Stimulated activated CD8-positive, alpha-beta memory T cell treated with anti-CD3 and anti-CD28 coated beads, Interleukin-4, amount 100 ng/mL, for 24 hours (primary cell): ENCODE results near the gene SMAP2.

Experiments used
- DNase-seq: peaks from one replicate; pipeline ENCODE4 v3.0.0-alpha.2; 2020; ENCODE audit warnings: low read depth

The SMAP2 gene

DNA sequence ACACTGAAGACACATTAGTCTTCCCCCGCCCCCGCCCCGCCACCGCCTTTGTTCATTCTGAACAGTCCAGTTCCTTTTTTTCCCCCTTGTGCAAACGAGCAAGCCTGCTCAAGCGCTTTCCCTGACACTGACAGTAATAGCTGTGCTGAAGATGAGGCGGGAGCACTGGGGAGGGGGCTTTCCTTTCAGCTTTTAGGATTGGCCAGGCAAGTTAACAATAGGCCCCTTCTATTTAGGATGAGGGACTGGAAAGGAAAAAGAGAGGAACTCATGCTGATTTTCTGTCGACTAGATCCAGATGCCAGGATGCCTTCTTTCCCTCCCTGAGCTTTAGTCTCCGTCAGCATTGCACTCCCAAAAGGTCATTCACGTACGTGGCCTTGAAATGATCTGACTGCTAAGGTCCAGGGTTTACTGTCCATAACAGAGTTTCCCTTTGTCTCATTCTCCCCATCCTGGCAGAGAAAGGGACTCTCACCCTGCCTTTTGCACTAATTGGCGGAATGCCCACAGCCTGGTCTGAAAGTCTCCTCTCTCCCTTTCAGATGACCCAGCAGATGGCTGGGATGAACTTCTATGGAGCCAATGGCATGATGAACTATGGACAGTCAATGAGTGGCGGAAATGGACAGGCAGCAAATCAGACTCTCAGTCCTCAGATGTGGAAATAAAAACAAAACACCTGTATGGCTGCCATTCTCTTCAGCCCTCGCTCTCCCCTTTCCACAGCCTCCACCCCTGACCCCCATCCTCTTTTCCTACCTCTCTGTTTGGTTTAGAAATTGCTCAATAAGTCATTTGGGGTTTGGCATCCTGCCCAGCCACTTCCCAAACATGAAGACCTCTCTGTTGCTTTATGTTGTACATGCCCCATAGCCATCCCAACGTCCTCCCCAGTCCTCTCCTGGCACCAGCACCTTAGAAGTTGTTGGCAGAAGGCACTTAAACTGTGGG is 48.2 kb downstream of the SMAP2 start:
- no peak for DNase-seq

DNA sequence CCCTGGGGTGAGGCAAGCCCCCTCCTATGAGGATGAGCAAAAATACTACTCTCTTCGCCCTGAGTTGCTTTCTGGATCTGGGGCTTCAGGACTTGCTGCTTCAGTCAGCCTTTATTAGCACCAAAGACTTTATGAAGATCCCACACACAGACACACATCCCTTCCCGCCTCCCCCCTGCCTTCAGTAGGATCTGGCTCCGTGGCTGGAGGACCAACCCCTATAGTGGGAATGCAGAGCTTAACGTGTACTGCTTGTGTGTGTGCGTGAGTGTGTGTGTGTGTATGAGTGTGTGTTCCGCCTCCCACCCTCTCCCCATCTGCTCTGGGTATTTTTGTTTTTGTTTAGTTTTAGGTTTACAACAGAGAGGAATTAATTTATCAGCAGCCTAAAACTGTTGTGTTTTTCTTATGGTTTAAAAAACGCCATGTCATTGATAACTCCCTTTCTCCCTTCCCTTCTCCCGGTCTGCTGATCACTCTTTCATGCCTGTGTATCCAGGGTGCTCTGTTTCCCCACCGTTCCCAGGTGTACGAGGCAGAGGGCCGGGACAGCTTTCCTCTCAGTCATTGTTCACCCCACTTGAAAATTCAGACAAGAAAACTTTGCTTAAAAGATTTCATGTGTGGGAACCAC is 49.2 kb downstream of the SMAP2 start:
- DNase-seq = no peak

DNA sequence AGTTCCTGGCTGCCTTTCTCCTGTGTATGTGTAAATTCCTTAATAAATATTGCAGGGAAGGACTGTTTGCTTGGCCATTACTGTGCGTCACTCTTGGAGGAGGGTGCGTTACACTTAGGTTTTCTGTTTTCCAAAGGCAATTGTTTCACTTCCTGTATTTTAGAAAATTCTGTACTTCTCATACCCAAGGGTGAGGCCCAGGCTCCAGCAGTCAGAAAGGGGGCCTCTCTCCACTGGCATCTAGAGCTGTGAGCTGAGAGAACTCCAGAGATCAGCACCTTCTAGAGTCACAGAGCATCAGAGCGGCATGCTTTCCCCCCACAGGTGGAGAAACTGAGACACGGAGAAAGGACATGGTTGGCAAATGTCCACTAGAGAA is 49.7 kb downstream of the SMAP2 start:
- DNase-seq = no peak

DNA sequence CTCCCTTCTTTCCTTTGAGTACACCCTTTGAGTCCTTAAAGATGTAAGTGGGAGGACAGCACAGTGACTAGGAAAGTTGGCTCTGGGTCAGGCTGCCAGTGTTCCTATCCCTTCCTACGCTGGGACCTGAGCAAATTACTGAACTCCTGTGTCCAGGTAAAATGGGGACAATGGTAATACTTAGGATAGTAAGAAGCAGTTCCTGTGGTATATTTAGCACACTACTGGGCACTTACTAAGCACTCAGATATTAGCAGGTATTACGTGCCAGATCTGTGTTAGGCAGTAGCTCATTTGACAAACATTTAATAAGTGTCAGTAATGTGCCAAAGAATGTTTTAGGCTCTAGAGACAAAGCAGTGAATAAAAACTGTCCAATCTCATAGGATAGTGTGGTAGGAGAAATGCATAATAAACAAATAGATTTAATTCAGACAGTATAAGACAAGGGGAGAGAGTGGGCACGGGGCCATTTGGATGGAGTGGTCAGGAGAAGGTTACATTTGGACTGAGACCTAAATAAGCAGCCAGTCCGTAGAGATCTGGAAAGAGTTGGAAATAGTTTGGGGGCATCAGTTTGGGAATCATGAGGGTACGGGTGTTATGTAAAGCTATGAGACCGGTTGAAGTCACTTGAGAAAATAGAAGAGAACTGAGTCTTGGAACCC is 50.6 kb downstream of the SMAP2 start:
- DNase-seq = no peak

DNA sequence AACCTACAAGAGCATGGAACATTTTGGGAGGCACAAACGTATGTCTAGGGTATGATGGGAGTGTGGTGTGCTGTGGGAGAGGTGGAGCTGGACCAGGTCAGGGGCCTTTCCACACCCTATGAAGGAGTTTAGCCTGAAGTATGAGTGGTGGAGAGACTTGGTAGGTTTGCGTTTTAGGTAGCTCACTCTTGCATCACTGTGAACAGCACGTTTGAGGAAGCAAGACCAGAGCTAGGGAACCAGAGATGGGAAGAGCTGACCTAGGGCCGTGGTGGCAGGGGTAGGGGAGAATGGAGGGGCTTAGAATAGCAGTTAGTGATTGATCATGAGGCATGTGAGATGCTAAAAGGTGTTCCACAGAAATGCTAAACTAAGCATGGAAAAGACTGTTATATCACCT is 51.7 kb downstream of the SMAP2 start:
- DNase-seq = no peak

DNA sequence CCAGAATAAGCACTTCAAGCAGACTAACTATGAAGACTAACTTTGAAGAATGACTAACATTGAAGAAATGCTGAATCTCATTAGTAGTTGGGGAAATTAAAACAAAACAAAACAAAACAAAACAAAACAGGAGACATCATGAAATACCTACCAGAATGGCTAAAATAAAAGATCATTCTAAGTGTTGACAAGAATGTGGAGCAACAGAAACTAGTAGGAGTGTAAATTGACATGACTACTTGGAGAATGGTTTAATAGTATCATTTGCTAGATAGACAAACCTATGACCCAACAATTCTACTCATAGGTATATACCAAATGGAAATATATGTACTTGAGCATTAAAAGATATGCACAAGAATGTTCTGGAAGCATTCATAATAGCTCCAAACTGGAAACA is 57.9 kb downstream of the SMAP2 start:
- DNase-seq = no peak

- DNase-seq = no peak
Observed at GRCh38 chr1:40432644-40433390, 59.3 kb downstream of the SMAP2 start.

GRCh38 chr1:40435471-40435870 is 61.9 kb downstream of the SMAP2 start:
- DNase-seq = no peak

DNA sequence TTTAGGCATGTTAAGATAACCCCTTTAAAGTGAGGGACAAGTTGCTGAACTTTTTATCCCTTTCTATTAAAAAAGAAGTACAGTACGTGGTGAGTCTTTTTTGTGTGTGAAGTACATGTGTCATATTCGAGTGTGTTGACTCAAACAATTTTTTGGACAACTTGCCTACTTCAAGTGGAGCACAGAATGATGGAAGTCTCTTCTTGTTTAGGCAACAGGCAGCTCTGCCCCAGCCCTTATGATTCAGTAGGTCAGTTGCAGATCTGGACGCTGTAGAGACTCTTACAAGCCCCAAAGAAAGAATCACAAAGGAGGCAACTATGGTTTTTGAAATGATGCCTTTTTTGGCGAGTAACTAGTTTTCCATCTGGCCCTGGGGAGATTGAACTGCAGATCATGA is 62.3 kb downstream of the SMAP2 start:
- no peak for DNase-seq

DNA sequence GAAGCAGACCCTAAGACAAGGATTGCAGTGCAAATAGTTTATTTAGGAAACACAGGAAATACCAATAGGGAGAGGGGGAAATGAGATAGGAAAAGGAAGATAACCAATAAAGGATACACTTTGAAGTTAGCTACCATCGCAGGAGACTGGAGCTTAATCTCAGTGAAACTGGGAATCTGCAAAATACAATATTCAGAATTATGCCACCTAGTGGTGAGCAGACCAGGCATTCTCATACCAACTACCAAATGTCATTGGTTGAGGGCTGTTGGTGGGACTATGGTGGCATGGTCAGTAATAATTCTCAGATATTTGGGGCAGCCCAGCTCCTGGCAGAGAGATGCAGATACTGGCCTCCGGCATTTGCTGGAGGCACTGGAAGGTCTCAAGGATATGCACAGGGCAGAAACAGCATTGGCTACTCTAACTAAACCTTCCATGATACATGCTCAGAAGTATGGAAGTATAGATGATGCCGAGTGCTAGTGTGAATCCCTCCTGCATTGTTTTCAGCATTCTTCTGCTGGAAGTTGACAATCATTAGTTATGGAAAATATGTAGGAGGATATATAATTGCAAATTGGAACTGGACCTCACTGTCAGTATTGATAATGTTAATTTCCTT is 65.0 kb downstream of the SMAP2 start:
- DNase-seq = no peak

GRCh38 chr1:40439247-40439646 is 65.7 kb downstream of the SMAP2 start:
- no peak for DNase-seq

DNA sequence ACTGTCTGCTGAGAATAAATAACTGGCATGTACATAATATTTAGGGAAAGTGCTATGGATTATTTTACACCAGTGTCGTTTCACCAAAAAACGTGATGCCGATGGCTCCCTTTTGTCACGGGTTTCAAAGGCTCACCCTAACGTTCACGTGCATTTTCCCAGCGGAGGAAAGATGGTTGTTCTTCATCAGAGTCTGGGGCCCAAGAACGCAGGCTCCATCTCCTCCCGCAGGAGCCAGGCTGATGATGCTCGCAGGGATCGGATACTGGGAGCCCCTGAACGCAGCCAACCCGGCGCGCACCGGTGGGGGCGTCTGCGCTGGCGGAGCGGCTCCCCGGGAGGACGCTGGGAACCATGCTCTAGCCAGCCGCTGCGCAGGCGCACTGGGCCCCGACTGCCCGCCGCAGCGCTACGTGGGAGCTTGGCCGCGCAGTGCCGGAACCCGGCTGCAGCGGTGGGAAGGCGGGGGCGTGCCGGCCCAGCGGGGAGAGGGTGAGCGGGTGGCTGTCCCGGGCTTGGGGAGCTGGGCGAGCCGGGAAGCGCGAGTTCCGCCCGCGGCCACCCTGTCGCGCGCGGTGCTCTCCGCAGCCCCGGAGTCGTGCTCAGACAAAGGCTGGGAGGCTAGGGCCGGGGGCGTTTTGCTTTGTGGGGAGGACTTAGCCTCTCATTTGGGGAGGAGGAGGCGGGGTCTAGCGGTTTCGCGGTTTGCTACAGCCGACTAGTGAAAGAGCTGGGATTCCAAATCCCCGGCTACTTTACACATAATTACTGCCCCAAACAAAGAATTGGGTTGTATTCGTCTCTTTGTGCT is 76.4 kb downstream of the SMAP2 start, which contains the start of gene ZFP69B:
Gene ZFP69B, plus strand, starts transcription at position 793 of the 811 bp plus-strand sequence. CDS start 486 bp downstream, outside the sequence.
- peak; percentile 90 for DNase-seq

DNA sequence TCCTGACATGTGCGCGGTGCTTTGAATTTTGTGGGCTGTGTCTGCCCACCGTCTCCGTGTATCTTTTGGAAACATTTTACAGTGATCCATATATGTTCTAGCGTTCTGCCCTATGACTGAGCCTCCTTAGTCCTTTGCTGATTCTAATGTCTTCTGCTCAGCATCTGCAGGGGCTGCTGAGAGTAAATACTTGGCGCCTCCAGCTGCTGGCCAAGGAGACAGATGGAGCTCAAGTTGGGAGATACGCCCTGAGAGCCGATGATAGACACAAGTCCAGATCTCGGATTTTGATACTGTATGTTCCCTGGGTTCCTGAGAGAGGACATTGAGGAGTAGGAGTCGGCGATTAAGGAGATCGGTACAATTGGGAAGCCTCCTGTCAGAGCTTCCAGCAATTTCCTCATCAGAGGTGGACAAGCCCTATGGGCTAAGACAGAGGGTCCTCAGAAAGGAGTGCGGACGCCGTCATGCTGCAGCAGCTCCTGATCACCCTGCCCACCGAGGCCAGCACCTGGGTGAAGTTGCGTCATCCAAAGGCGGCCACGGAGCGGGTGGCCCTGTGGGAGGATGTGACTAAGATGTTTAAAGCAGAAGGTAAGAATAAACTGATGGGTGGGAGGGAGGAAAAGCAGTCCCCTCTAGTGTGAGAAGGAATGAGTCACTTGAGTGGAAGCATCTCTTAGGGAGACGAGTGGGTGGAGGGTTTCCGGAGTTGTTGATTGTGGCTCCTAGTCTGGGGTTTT is 77.1 kb downstream of the SMAP2 start:
- DNase-seq = peak; percentile 74

DNA sequence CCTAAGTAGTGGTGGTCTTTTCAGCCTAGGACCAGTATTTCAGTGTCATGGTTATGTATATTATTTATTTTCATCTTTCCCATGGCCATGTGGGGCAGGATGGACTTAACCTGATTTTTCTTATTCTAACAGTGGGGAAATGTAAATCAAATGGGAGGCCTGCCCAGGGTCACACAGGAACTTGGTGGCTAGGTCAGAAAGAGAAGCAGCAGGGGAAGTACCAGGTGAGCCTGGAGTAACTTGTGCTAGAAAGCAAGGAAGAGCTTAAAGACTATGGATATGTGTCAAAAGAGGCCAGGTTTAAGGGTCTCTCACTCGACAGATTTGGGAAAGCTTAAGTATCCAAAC is 77.7 kb downstream of the SMAP2 start:
- DNase-seq = no peak

- DNase-seq = no peak
Observed at GRCh38 chr1:40454873-40455272, 81.3 kb downstream of the SMAP2 start.

DNA sequence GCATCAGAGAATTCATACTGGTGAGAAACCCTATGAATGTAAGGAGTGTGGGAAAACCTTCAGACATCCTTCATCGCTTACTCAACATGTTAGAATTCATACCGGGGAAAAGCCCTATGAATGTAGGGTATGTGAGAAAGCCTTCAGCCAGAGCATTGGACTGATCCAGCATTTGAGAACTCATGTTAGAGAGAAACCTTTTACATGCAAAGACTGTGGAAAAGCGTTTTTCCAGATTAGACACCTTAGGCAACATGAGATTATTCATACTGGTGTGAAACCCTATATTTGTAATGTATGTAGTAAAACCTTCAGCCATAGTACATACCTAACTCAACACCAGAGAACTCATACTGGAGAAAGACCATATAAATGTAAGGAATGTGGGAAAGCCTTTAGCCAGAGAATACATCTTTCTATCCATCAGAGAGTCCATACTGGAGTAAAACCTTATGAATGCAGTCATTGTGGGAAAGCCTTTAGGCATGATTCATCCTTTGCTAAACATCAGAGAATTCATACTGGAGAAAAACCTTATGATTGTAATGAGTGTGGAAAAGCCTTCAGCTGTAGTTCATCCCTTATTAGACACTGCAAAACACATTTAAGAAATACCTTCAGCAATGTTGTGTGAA is 89.5 kb downstream of the SMAP2 start:
- no peak for DNase-seq

DNA sequence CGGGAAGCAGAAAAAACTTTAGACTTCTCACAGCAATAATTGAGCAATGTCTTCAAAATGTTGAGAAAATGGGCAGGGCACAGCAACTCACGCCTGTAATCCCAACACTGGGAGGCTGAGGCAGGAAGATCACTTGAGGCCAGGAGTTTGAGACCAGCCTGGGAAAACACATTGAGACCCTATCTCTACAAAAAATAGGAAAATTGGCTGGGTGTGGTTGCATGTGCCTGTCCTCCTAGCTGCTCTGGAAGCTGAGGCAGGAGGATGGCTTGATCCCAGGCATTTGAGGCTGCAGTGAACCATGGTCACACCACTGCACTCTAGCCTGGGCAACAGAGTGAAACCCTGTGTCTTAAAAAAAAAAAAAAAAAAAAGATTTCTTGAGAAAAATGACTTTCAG is 95.8 kb downstream of the SMAP2 start:
- DNase-seq = no peak
